Measurements from ENCODE around the gene MAPK7.

DNA sequence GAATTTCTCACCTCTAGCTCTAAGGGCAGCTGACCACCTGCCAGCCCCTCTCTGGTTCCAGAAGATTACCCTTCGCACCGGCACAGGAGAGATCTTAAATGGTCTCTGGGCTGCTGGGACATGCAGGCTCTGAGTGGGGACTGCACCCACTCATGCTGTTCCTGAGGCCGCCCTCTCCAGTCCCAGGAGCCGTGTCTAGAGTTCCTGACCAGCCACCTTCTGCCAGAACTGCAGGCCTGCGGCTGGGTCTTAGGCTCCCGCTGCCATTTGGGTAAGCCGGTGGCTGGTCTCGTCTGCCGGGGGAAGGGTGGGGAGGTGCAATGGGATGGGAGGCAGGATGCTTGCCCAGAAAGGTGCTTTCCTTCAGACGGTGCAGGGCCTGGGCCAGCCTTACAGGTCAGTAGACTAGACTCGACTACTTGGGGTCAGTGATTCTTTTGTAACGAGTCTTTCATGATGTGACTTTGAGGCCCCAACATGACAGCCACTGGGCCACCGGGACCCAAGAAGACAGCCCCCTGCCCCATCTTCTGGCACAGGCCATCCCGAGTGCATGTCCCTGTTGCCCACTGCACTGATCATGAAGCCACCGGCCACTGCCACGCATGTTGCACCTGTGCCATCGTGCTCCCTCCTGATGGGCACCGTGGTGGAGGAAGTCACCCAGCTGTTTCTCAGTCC lies 42.2 kb upstream of the MAPK7 start:
- TF ChIP-seq POLR2AphosphoS5 (IDR thresholded peaks at IDR 0.05; ENCODE audit: low read depth, low read length): no peak
- TF ChIP-seq SIRT6 (IDR thresholded peaks at IDR 0.05; ENCODE audit: low read length): no peak
- TF ChIP-seq CBX8 (IDR thresholded peaks at IDR 0.05; ENCODE audit: borderline replicate concordance, low read depth, low read length): no peak
- TF ChIP-seq, protein P1, sequence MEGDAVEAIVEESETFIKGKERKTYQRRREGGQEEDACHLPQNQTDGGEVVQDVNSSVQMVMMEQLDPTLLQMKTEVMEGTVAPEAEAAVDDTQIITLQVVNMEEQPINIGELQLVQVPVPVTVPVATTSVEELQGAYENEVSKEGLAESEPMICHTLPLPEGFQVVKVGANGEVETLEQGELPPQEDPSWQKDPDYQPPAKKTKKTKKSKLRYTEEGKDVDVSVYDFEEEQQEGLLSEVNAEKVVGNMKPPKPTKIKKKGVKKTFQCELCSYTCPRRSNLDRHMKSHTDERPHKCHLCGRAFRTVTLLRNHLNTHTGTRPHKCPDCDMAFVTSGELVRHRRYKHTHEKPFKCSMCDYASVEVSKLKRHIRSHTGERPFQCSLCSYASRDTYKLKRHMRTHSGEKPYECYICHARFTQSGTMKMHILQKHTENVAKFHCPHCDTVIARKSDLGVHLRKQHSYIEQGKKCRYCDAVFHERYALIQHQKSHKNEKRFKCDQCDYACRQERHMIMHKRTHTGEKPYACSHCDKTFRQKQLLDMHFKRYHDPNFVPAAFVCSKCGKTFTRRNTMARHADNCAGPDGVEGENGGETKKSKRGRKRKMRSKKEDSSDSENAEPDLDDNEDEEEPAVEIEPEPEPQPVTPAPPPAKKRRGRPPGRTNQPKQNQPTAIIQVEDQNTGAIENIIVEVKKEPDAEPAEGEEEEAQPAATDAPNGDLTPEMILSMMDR (IDR thresholded peaks at IDR 0.05; ENCODE audit: control extremely low read depth in 1 of 3, insufficient read depth in 1 of 3, low read depth in 1 of 3, low read length in 3 of 3): no peak
- TF ChIP-seq RBBP5 (IDR thresholded peaks at IDR 0.05; ENCODE audit: borderline replicate concordance, low read depth, low read length): no peak
- no peak for TF ChIP-seq EZH2 (IDR thresholded peaks at IDR 0.05; ENCODE audit: low read depth, low read length, severe bottlenecking)
- TF ChIP-seq HDAC2 (IDR thresholded peaks at IDR 0.05; ENCODE audit: borderline replicate concordance in 1 of 2, low read depth in 2 of 2, low read length in 2 of 2): no peak
- TF ChIP-seq POLR2A (IDR thresholded peaks at IDR 0.05; ENCODE audit: control extremely low read depth in 1 of 2, low read depth in 2 of 2, low read length in 2 of 2): no peak
- TF ChIP-seq, protein P2, sequence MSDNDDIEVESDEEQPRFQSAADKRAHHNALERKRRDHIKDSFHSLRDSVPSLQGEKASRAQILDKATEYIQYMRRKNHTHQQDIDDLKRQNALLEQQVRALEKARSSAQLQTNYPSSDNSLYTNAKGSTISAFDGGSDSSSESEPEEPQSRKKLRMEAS (IDR thresholded peaks at IDR 0.05): no peak
- no peak for TF ChIP-seq GTF2F1 (IDR thresholded peaks at IDR 0.05; ENCODE audit: borderline replicate concordance, low read depth, low read length)
- no peak for TF ChIP-seq SRF (IDR thresholded peaks at IDR 0.05; ENCODE audit: low read depth, low read length)

Data from H1 (cell line).